ENCODE data around the gene UBE3C. TPM values are rescaled to one million over a fixed set of nuclear protein-coding genes. Genes with fewer than 3 reads are reported as not detected.
"Not testable (repeated sequence)": the region's sequence is repeated elsewhere in the genome, so short reads cannot be mapped to it uniquely, and the experiment has no call there.

Gene UBE3C
- total RNA-seq, 1 donor from 2014 or later = 44.5 TPM

GRCh38 chr7:157241631-157242030 is 102.9 kb downstream of the UBE3C start:
- ATAC-seq = no peak

- ATAC-seq = no peak
These were observed 106.0 kb downstream of the UBE3C start for GRCh38 chr7:157244516-157245294.

- ATAC-seq = no peak
These were observed 107.3 kb downstream of the UBE3C start for GRCh38 chr7:157246052-157246451.

GRCh38 chr7:157248659-157249058 is 109.9 kb downstream of the UBE3C start:
- ATAC-seq = no peak

GRCh38 chr7:157250605-157251228 is 112.0 kb downstream of the UBE3C start:
- peak; percentile 61 for ATAC-seq

GRCh38 chr7:157251817-157252216 is 113.1 kb downstream of the UBE3C start:
- ATAC-seq = not testable (repeated sequence)

GRCh38 chr7:157253850-157254249 is 115.1 kb downstream of the UBE3C start:
- peak; percentile 69 for ATAC-seq

- ATAC-seq = not testable (repeated sequence)
These were observed 116.1 kb downstream of the UBE3C start for GRCh38 chr7:157254781-157255180.

GRCh38 chr7:157255201-157255606 is 116.5 kb downstream of the UBE3C start:
- ATAC-seq = no peak

- ATAC-seq = no peak
These were observed 124.4 kb downstream of the UBE3C start for GRCh38 chr7:157263156-157263555.

GRCh38 chr7:157265051-157265450 is 126.3 kb downstream of the UBE3C start:
- peak; percentile 64 for ATAC-seq

GRCh38 chr7:157266272-157266671 is 127.5 kb downstream of the UBE3C start:
- no peak for ATAC-seq

- no peak for ATAC-seq
These were observed 128.8 kb downstream of the UBE3C start for GRCh38 chr7:157267516-157267915.

- ATAC-seq = no peak
These were observed 129.2 kb downstream of the UBE3C start for GRCh38 chr7:157267956-157268355.

- ATAC-seq = peak; percentile 54
These were observed 129.8 kb downstream of the UBE3C start for GRCh38 chr7:157268540-157268939.

GRCh38 chr7:157269341-157270059 is 130.8 kb downstream of the UBE3C start:
- ATAC-seq = no peak

- no peak for ATAC-seq
These were observed 131.3 kb downstream of the UBE3C start for GRCh38 chr7:157270060-157270444.

- peak; percentile 5 for ATAC-seq
These were observed 132.7 kb downstream of the UBE3C start for GRCh38 chr7:157271315-157271990.

- ATAC-seq = peak; percentile 63
These were observed 133.2 kb downstream of the UBE3C start for GRCh38 chr7:157271991-157272324.

GRCh38 chr7:157272351-157273207 is 133.9 kb downstream of the UBE3C start:
- no peak for ATAC-seq

- peak; percentile 65 for ATAC-seq
These were observed 134.7 kb downstream of the UBE3C start for GRCh38 chr7:157273208-157274093.
